NOMO-1 (cell line): ENCODE data around the gene KRT23.

Experiments used
- DNase-seq, 2 experiments: peaks; one replicate each; lab custom pipeline; 2025; ENCODE audit not compliant: unreplicated experiment in 2 of 2; lab: John Stamatoyannopoulos, UW

KRT23 gene

GRCh38 chr17:40873801-40874200 lies 63.6 kb downstream of the KRT23 start:
- DNase-seq: no peak

GRCh38 chr17:40873255-40873654 lies 64.2 kb downstream of the KRT23 start:
- DNase-seq: no peak
